Measurements from ENCODE around the gene GATA6.

GATA6 gene

GRCh38 chr18:22193466-22193865, 24.1 kb downstream of the GATA6 start:
- no peak for TF ChIP-seq RAD21 (IDR thresholded peaks at IDR 0.05; ENCODE audit: low read depth)
- TF ChIP-seq CEBPB (IDR thresholded peaks at IDR 0.05) = no peak
- no peak for TF ChIP-seq REST (IDR thresholded peaks at IDR 0.05; ENCODE audit: low read depth)
- TF ChIP-seq TEAD4 (IDR thresholded peaks at IDR 0.05) = no peak
- no peak for TF ChIP-seq YY1 (IDR thresholded peaks at IDR 0.05; ENCODE audit: low read depth)
- TF ChIP-seq USF1 (IDR thresholded peaks at IDR 0.05) = no peak
- no peak for TF ChIP-seq CREB1 (IDR thresholded peaks at IDR 0.05; ENCODE audit: low read depth)
- TF ChIP-seq ZBTB7A (IDR thresholded peaks at IDR 0.05; ENCODE audit: low read depth) = no peak
- TF ChIP-seq EGR1 (IDR thresholded peaks at IDR 0.05) = no peak
- TF ChIP-seq TCF12 (IDR thresholded peaks at IDR 0.05; ENCODE audit: low read depth) = no peak
- no peak for TF ChIP-seq NFIC (IDR thresholded peaks at IDR 0.05)
- TF ChIP-seq EP300 (IDR thresholded peaks at IDR 0.05; ENCODE audit: borderline replicate concordance) = no peak
- no peak for TF ChIP-seq FOXM1 (IDR thresholded peaks at IDR 0.05; ENCODE audit: borderline replicate concordance, low read depth)

DNA sequence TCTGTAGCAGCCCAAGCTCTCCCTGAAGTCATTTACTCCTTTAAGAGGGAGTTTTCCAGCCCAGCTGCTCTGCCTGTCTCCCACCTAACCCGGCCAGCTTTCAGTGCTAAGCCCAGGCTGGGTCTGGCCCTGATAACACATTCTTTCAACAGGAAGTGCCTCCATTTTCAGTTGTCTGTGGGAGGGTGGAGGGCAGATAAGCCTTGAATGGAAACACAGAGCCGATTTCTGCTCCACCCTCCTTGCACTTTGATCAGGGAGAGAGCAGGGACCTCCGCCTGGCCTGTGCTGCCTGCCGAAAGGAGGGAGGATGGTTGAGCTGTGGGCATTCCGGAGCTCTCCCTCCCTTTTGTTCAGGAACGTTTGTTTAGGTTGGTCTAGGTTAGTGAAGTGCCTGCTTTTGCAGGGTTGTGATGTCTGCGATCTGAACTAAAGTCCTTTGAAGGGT, 24.8 kb downstream of the GATA6 start:
- TF ChIP-seq EP300 (IDR thresholded peaks at IDR 0.05; ENCODE audit: borderline replicate concordance) = no peak
- TF ChIP-seq FOXM1 (IDR thresholded peaks at IDR 0.05; ENCODE audit: borderline replicate concordance, low read depth) = no peak
- no peak for TF ChIP-seq TEAD4 (IDR thresholded peaks at IDR 0.05)
- TF ChIP-seq RAD21 (IDR thresholded peaks at IDR 0.05; ENCODE audit: low read depth) = no peak
- no peak for TF ChIP-seq TCF12 (IDR thresholded peaks at IDR 0.05; ENCODE audit: low read depth)
- TF ChIP-seq TAF1 (IDR thresholded peaks at IDR 0.05; ENCODE audit: low read depth) = no peak
- TF ChIP-seq CEBPB (IDR thresholded peaks at IDR 0.05) = no peak
- TF ChIP-seq USF1 (IDR thresholded peaks at IDR 0.05) = no peak
- no peak for TF ChIP-seq ZBTB7A (IDR thresholded peaks at IDR 0.05; ENCODE audit: low read depth)
- no peak for TF ChIP-seq NFIC (IDR thresholded peaks at IDR 0.05)
- TF ChIP-seq REST (IDR thresholded peaks at IDR 0.05; ENCODE audit: low read depth) = no peak
- TF ChIP-seq YY1 (IDR thresholded peaks at IDR 0.05; ENCODE audit: low read depth) = no peak

DNA sequence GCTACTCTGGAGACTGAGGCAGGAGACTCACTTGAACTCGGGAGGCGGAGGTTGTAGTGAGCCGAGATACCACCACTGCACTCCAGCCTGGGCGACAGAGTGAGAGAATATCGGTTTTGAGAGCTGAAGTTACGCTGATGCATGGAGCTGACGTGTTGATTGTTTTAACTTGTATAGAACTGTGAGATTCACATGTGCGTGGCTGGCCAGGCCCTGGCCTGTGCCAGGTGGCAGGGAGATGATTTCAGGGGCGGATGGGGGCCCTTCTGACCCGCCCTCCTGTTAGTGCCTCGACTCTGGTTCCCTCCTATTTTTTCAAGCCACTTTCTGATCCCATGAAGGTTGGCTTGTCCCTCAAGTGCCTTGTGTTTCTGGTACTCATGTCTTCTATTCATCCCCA, 25.7 kb downstream of the GATA6 start:
- TF ChIP-seq RAD21 (IDR thresholded peaks at IDR 0.05; ENCODE audit: low read depth) (no peak), TAF1 (IDR thresholded peaks at IDR 0.05; ENCODE audit: low read depth) (no peak), EGR1 (IDR thresholded peaks at IDR 0.05) (no peak), TCF12 (IDR thresholded peaks at IDR 0.05; ENCODE audit: low read depth) (no peak), CEBPB (IDR thresholded peaks at IDR 0.05) (no peak), REST (IDR thresholded peaks at IDR 0.05; ENCODE audit: low read depth) (no peak), FOXM1 (IDR thresholded peaks at IDR 0.05; ENCODE audit: borderline replicate concordance, low read depth) (no peak), NFIC (IDR thresholded peaks at IDR 0.05) (no peak), YY1 (IDR thresholded peaks at IDR 0.05; ENCODE audit: low read depth) (no peak), USF1 (IDR thresholded peaks at IDR 0.05) (no peak), EP300 (IDR thresholded peaks at IDR 0.05; ENCODE audit: borderline replicate concordance) (no peak), ZBTB7A (IDR thresholded peaks at IDR 0.05; ENCODE audit: low read depth) (no peak), CREB1 (IDR thresholded peaks at IDR 0.05; ENCODE audit: low read depth) (no peak), TEAD4 (IDR thresholded peaks at IDR 0.05) (no peak)
- TF ChIP-seq, protein P1, sequence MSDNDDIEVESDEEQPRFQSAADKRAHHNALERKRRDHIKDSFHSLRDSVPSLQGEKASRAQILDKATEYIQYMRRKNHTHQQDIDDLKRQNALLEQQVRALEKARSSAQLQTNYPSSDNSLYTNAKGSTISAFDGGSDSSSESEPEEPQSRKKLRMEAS (IDR thresholded peaks at IDR 0.05) = no peak

DNA sequence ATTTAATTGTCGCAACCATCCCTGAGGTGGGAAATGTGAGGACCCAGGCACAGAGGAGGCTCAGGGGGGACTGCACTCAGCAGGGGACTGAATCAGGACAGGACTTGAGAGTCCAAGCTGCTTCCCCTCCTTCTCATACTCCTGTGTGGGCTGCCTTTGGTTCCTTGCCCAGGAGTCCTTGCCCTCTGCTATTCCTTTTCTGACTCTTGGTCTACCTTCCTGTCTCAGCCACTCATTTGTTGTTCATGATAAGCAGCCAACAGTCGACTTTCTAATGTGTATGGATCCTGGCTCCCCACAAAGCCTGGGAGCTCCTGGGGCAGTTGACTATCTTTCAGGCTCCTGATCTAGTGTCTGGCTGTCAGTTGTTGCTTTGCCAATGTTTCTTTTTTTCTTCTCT, 28.3 kb downstream of the GATA6 start:
- TF ChIP-seq USF1 (IDR thresholded peaks at IDR 0.05) = no peak
- TF ChIP-seq NFIC (IDR thresholded peaks at IDR 0.05) = no peak
- TF ChIP-seq TEAD4 (IDR thresholded peaks at IDR 0.05) = no peak
- no peak for TF ChIP-seq TAF1 (IDR thresholded peaks at IDR 0.05; ENCODE audit: low read depth)
- TF ChIP-seq EGR1 (IDR thresholded peaks at IDR 0.05) = no peak
- no peak for TF ChIP-seq ZBTB7A (IDR thresholded peaks at IDR 0.05; ENCODE audit: low read depth)
- TF ChIP-seq, protein P1 (IDR thresholded peaks at IDR 0.05) = no peak
- no peak for TF ChIP-seq CEBPB (IDR thresholded peaks at IDR 0.05)
- TF ChIP-seq TCF12 (IDR thresholded peaks at IDR 0.05; ENCODE audit: low read depth) = no peak
- TF ChIP-seq FOXM1 (IDR thresholded peaks at IDR 0.05; ENCODE audit: borderline replicate concordance, low read depth) = no peak
